ENCODE results near the gene ERP27.

The ERP27 gene

DNA sequence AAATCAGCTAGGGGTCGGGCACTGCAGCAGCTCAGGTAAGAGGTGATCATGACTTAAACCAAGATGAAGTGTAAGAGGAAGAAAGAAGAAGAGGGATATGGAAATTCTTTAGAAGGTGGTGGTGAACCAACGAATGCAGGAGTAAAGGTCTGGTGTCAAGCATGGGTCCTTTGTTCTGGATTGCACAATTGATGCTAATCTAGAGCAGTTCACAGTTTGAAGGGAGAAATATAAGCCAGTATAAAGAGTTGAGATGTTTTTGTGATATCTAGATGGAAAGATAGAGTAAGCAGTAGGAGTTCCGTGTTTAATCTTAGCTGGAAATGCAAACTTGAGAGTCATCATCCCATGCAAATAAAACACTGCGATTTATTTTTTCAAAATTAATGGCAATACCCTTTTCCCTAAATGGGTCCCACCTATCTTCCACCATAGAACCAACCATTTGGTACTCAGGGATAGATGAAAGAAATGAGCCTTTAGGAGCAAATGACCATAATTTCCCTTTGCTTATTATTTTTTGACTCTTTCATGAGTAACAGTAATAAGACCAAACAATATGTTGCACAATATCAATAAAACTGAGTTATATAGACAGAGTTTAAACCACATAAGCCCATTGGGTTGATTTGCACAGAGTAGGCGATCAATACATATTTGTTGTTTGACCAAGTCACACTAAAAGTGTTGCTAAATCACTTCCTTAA is 37.7 kb downstream of the ERP27 start:
- no peak for DNase-seq

DNA sequence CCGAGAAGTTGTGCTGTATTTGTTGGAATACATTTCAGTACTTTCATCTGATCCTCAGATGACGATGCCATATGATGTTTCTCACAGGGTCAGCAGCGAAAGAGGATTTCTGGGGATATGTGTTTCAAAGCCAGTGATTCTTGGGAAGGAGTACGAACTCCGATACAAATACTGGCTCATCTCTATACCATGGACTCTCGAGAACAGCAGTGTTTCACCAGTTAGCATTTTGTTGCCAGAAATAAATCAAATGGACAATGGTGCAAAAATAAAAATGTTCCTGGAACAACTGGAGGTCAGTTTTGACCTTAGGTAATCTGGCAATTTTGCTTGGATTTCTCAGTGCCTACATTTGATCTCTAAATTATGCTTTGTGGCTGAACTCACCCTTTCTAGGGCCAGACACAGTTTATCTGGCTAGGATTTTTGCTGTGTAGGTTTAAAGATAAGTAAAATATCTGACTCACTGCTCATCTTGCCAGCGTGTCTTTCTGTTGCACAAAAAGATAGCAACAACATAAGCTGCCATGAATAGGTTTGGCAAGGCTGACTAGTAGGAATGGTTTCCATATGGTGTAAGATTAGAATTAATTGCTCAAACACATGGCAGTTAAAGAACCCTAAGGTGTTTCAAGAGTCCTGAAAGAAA is 41.7 kb downstream of the ERP27 start:
- DNase-seq: no peak

DNA sequence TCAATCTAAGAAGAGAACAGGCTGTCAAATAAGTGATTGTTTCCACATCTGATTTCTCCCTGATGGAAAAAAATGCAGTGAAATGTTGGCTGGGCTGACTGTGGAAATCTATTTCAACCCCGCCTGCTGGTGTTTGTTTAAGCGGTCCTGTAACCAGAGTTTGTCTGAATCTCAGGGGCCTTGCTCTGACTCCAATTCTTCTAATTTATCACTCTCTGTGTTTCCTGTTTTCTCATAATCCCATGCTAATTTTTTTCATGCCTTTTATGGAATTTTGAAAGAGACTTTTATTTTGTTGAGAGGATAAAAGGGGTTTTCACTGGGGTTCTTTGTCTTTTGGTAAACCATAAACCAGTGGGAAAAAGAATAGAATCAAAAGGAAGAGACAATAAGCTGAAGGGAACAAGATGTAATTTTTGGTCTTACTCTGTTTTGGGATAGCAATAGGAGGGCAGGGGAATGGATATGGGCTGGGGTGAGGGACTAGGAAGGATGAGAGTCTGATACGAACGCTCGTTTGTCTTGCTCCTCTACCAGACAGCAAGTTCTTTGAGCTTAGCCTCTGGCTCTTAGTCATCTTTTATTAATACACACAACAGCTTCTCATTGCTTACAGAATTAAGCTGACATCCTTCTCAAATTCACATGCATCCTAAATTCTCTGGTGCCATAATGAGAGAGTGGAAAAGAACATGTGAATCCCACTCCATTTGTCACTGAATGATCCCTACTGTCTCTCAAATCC is 44.7 kb downstream of the ERP27 start:
- DNase-seq: no peak

DNA sequence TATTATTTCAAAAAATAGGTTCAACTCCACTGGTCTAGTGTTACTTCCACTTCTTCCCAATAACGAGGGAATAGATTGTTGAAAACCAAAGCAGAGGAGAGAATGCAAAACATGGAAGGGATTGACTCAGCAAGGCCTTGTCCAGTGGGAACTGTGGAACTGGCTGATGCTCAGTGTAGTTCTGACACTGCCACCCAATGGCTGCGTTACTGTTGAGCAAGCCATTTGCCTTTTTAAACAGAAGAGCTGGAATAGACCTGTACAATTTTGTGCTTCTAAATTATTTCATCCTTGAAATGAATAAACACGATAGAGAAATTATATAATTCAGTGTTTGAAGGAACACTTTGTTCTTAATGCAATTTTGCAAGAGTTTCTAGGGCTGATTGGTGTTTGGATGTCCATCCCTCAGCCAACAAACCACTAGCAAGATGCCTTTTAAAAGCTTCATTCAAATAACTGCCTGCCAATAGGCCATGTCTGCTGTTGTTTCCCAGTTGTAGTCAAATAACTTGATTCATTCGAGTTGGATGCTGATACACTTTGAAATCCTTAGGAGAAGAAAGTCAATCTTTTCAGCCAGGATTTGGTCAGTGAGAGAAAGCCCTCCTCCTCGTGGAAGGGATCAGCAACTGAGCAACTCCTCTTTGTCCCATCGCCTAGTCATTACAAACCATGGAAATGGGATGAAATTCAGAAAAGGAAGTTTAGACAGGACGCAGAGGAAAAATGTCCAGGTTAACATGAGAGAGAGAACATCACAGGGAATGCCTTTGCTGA is 45.4 kb downstream of the ERP27 start:
- DNase-seq: no peak

- no peak for DNase-seq
Observed at GRCh38 chr12:14890701-14891100, 47.6 kb downstream of the ERP27 start.

DNA sequence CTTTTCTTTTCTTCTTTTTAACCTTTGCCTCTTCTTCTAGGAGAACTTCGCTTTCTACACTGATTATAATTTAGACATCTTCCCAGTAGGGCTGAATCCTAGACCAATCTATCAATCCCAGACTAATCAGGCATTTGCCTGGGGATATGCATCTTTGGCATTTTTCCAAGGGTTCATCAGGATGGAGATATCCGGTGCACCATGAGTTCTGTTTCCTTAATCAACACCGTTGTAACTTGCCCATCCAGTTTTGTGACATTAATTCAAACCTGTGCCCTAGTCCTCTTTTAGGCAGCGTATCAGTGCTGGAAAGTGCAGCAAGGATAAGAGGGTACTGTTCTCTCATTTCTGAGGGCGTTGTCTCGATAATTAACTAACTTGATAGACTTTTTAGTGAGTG is 52.1 kb downstream of the ERP27 start:
- DNase-seq: peak in 2 of 3 experiments; percentile 59 to 86

GRCh38 chr12:14885718-14886221 is 52.6 kb downstream of the ERP27 start, which contains the start of gene MGP:
MGP (minus strand) TSS chr12:14885854; CDS start chr12:14885791, 63 bp downstream.
- no peak for DNase-seq

DNA sequence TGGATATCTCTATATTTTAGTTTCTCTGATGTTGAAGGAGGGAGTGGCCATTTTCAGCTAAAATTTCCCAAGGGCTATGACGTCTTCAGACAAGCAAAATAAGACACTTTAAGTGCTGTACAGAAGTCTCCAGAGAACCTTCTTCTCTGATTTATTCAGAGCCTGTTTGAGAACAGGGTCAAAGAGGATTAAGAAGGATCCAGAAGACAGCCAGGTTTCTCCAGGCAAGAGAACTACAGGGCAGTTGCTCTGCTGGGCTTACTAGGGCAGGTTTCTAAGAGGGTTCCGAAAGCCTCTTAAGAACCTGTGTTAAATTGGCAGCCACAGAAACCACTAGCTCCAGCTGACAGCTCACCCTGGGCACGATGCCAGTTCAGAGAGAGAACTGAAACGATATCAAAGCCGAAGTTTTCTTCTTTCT is 53.9 kb downstream of the ERP27 start:
- DNase-seq: peak; percentile 35 to 75 (median 72)

DNA sequence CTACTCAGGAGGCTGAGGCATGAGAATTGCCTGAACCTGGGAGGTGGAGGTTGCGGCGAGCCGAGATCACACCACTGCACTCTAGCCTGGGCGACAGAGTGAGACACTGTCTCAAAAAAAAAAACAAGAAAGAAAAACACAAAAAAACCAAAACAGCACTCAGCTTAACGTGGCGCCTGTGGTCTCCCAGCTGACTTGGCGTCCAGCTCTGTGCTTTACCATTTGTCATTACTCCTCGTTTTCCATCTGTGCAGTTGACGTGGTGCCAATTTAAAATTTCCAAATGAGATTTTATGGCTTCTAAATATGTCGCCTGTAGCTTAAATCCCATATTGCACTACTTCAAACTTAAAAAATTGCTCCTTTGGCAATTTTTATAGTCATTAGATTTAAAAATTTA is 54.7 kb downstream of the ERP27 start:
- no peak for DNase-seq

DNA sequence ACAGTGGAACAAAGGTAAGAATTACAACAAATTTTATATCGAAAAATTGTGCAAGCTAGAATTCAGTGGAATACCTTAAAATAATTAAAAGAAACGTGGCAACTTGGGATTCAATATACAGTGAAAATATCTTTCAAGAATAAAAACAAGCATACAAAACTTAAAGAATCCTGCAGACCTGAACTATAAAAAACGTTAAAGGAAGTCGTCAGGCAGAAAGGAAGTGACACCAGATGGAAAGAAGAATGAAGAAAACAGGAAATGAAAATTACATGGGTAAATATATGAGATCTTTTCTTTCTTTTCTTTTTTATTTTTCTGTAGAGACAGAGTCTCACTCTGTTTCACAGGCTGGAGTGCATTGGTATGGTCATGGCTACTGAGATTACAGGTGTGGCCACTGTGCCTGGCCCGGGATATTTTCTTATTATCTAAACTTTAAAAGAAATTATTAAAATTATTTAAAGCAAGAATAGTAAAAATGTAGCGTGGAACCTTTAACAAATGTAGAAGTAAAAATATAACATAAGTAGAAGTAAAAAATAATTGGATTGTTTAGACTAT is 57.4 kb downstream of the ERP27 start:
- no peak for DNase-seq

GRCh38 chr12:14879222-14879933 is 59.0 kb downstream of the ERP27 start:
- no peak for DNase-seq

- DNase-seq: no peak
Observed at GRCh38 chr12:14878488-14878887, 59.8 kb downstream of the ERP27 start.

GRCh38 chr12:14876833-14877232 is 61.5 kb downstream of the ERP27 start:
- no peak for DNase-seq

GRCh38 chr12:14874882-14875281 is 63.5 kb downstream of the ERP27 start:
- no peak for DNase-seq

DNA sequence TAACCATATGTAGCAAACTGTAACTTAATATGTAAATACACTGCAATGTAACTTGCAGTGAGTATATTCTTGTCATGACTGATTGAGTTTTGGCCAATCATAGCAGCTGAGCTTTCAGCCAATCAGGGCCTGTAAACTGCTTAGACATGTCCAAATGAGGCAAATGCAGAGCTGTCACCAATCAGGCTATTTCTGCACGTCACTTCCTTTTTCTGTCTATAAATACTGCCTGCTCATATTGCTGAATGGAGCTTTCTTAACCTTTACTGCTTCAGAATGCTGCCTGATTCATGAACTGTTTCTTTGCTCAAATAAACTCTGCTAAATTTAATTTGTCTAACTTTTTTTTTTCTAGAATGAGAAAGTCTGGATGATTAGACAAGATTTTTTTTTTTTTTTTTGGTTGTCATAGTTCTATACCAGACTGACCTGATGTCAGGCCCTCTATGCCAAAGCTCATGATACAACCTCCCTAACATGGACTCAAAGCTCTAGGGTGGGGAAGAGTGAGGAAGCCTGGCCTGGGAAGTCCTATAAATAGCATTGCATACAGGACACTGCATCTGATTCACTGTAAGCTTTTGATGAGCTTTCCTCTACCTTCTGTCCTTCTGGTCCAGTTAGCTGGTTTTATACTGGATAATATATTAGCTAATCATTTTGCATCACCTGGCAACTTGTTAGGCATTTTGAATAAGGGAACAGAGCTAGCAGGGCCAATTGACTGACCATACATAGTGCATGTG is 64.7 kb downstream of the ERP27 start:
- DNase-seq: no peak

- DNase-seq: no peak
Observed at GRCh38 chr12:14871886-14872285, 66.5 kb downstream of the ERP27 start.

DNA sequence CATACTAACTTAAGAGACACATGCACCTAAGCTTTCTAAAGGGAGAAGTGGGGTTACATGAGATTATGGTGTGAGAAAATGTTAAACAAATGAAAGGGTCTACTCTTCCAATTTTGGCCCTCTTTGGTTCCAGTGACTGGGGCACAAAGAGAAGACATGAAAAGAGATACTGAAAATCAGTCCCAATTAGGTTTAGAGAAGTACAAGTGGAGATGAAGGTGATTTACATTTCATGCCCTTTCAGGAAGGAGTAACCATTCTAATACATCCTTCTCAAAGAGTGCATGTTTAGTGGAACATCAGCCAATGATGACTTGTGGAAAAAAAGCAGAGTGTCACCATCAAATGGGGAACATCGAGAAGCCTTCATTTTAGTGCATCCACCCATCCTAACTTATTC is 67.1 kb downstream of the ERP27 start:
- no peak for DNase-seq

GRCh38 chr12:14868916-14869506 is 69.3 kb downstream of the ERP27 start:
- no peak for DNase-seq
